OCI-LY3 (cell line): ENCODE data around the gene MOCS2.

Source experiments
- EZH2phosphoT487 ChIP-seq: fragments of 200-600 bp; shearing (Covaris generic); IDR thresholded peaks from 2 replicates; pipeline ENCODE4 v1.6.1; 2018; ENCODE audit warnings: antibody characterized with exemption, mixed run types, low read depth
- TF ChIP-seq, protein P1 (sequence below): fragments of 200-600, 300-600 bp; sonication (generic); IDR thresholded peaks from 2 replicates; pipeline ENCODE4 v1.5.1; 2014; ENCODE audit warnings: antibody characterized with exemption, low read length, low read depth

DNA sequence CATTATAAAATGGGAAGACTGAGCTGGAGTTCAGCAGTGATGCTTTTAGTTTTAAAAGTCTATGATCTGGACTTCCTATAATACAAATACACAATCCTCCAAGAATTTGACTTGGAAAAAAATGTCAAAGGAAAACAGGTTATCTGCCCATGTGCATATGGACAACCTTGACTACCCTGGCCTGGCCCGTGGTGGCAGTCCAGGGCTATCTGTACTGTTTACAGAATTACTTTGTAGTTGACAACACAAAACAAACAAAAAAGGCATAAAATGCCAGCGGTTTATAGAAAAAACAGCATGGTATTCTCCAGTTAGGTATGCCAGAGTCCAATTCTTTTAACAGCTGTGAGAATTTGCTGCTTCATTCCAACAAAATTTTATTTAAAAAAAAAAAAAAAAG lies 17.3 kb downstream of the MOCS2 start:
- TF ChIP-seq, protein P1, sequence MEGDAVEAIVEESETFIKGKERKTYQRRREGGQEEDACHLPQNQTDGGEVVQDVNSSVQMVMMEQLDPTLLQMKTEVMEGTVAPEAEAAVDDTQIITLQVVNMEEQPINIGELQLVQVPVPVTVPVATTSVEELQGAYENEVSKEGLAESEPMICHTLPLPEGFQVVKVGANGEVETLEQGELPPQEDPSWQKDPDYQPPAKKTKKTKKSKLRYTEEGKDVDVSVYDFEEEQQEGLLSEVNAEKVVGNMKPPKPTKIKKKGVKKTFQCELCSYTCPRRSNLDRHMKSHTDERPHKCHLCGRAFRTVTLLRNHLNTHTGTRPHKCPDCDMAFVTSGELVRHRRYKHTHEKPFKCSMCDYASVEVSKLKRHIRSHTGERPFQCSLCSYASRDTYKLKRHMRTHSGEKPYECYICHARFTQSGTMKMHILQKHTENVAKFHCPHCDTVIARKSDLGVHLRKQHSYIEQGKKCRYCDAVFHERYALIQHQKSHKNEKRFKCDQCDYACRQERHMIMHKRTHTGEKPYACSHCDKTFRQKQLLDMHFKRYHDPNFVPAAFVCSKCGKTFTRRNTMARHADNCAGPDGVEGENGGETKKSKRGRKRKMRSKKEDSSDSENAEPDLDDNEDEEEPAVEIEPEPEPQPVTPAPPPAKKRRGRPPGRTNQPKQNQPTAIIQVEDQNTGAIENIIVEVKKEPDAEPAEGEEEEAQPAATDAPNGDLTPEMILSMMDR, result no peak
- TF ChIP-seq EZH2phosphoT487, result no peak
